Measurements from ENCODE around the gene CALCOCO2.

- TF ChIP-seq CTCF (conservative IDR thresholded peaks at IDR 0.05 in 1 of 2, IDR thresholded peaks at IDR 0.05 in 1 of 2; ENCODE audit: extremely low read depth in 1 of 2, insufficient read depth in 1 of 2, low read depth in 1 of 2, low read length in 2 of 2) (no peak), EZH2 (IDR thresholded peaks at IDR 0.05; ENCODE audit: borderline replicate concordance, low read length) (no peak)
Observed at GRCh38 chr17:48825446-48826381, 5.1 kb upstream of the CALCOCO2 start.

Data from mammary epithelial cell (primary cell).